Fibroblast of skin of scalp (primary cell): Measurements from ENCODE around the gene VCX3B. TPM values are rescaled to one million over a fixed set of nuclear protein-coding genes. Genes with fewer than 3 reads are reported as not detected.
"Not testable (repeated sequence)": the region's sequence is repeated elsewhere in the genome, so short reads cannot be mapped to it uniquely, and the experiment has no call there.

Experiments used
- DNase-seq: peaks from one replicate; pipeline ENCODE4 v3.0.0-alpha.2; 2013
- polyA plus RNA-seq, 2 experiments: library from polyadenylated mRNA; unstranded; fragments of 120-200 nt; gene quantifications; one replicate each; pipeline ENCODE4 v1.2.1, GENCODE V29; 2013; ENCODE audit not compliant: insufficient read length in 2 of 2

VCX3B gene
- polyA plus RNA-seq (2013, experiment 1 of 2; ENCODE audit: insufficient read length), result not detected
- not detected for polyA plus RNA-seq (2013, experiment 2 of 2; ENCODE audit: insufficient read length)

GRCh38 chrX:8464530-8464929 is at the start of gene VCX3B:
Gene VCX3B (plus strand): TSS chrX:8464830. CDS start chrX:8465451, 621 bp downstream.
- DNase-seq, result not testable (repeated sequence)

- no peak for DNase-seq
These were observed 46.3 kb upstream of the VCX3B start for GRCh38 chrX:8418301-8418700.

GRCh38 chrX:8424912-8425311 is 39.7 kb upstream of the VCX3B start:
- no peak for DNase-seq

GRCh38 chrX:8429692-8430249 is 34.9 kb upstream of the VCX3B start:
- DNase-seq, result no peak

- DNase-seq, result no peak
These were observed 34.2 kb upstream of the VCX3B start for GRCh38 chrX:8430444-8430843.

GRCh38 chrX:8432396-8432795 is 32.2 kb upstream of the VCX3B start:
- DNase-seq, result peak; percentile 30

- peak; percentile 33 for DNase-seq
These were observed 31.2 kb upstream of the VCX3B start for GRCh38 chrX:8433109-8434062.

GRCh38 chrX:8447368-8447767 is 17.3 kb upstream of the VCX3B start:
- DNase-seq, result no peak

- DNase-seq, result not testable (repeated sequence)
These were observed 12.3 kb upstream of the VCX3B start for GRCh38 chrX:8452343-8452742.

- no peak for DNase-seq
These were observed 11.0 kb upstream of the VCX3B start for GRCh38 chrX:8453611-8454010.

- DNase-seq, result no peak
These were observed 9.1 kb upstream of the VCX3B start for GRCh38 chrX:8455557-8455956.

GRCh38 chrX:8462488-8462887 is 2.1 kb upstream of the VCX3B start:
- DNase-seq, result no peak

GRCh38 chrX:8484360-8484949 is 19.8 kb downstream of the VCX3B start:
- no peak for DNase-seq

GRCh38 chrX:8495036-8495435 is 30.4 kb downstream of the VCX3B start:
- DNase-seq, result not testable (repeated sequence)

GRCh38 chrX:8500203-8500602 is 35.6 kb downstream of the VCX3B start:
- no peak for DNase-seq

- not testable (repeated sequence) for DNase-seq
These were observed 37.5 kb downstream of the VCX3B start for GRCh38 chrX:8502101-8502500.

- DNase-seq, result peak; percentile 46
These were observed 39.8 kb downstream of the VCX3B start for GRCh38 chrX:8504451-8504850.
